Mesendoderm (in vitro differentiated cells): ENCODE data around the gene COQ8B.

Source experiments
- DNase-seq: peaks from one replicate; pipeline ENCODE4 v3.0.0; 2013
- H2AK5ac ChIP-seq: 2 replicates; pipeline ENCODE4 v1.6.1; 2013; ENCODE audit warnings: low read length, inconsistent platforms
- H2BK120ac ChIP-seq: 2 replicates; pipeline ENCODE4 v1.6.1; 2013; ENCODE audit warnings: low read depth, mild to moderate bottlenecking, low read length, moderate library complexity, mixed read lengths
- H2BK15ac ChIP-seq: replicated peaks from 2 replicates; pipeline ENCODE4 v1.6.1; 2013; ENCODE audit warnings: low read depth, mild to moderate bottlenecking, moderate library complexity
- H2BK5ac ChIP-seq: 2 replicates; pipeline ENCODE4 v1.6.1; 2013; ENCODE audit warnings: low read length, inconsistent platforms
- H3K18ac ChIP-seq: 2 replicates; pipeline ENCODE4 v1.6.1; 2013; ENCODE audit warnings: mild to moderate bottlenecking, low read length, mixed read lengths
- H3K23ac ChIP-seq: one replicate; pipeline ENCODE4 v1.6.1; 2013; ENCODE audit warnings: low read length
- H3K27ac ChIP-seq: 2 replicates; pipeline ENCODE4 v1.5.1; 2013; ENCODE audit warnings: low read depth, mild to moderate bottlenecking, inconsistent platforms, low read length, moderate library complexity
- H3K27me3 ChIP-seq: 2 replicates; pipeline ENCODE4 v1.6.1; 2013; ENCODE audit warnings: low read length, control low read depth, mild to moderate bottlenecking, inconsistent platforms; ENCODE audit not compliant: insufficient read depth, poor library complexity
- H3K36me3 ChIP-seq: 2 replicates; pipeline ENCODE4 v1.6.1; 2013; ENCODE audit warnings: low read length, inconsistent platforms; ENCODE audit not compliant: control insufficient read depth, insufficient read depth
- H3K4ac ChIP-seq: one replicate; pipeline ENCODE4 v1.6.1; 2013; ENCODE audit warnings: low read depth, mild to moderate bottlenecking, low read length, moderate library complexity
- H3K4me1 ChIP-seq: 2 replicates; pipeline ENCODE4 v1.6.1; 2013; ENCODE audit warnings: low read depth, low read length, inconsistent platforms; ENCODE audit not compliant: control insufficient read depth
- H3K4me2 ChIP-seq: 2 replicates; pipeline ENCODE4 v1.6.1; 2013; ENCODE audit warnings: low read length
- H3K4me3 ChIP-seq: 2 replicates; pipeline ENCODE4 v1.5.1; 2013; ENCODE audit warnings: mild to moderate bottlenecking, low read length
- H3K56ac ChIP-seq: one replicate; pipeline ENCODE4 v1.6.1; 2013; ENCODE audit warnings: low read length
- H3K79me1 ChIP-seq: 2 replicates; pipeline ENCODE4 v1.6.1; 2013; ENCODE audit warnings: low read length, inconsistent platforms
- H3K79me2 ChIP-seq: 2 replicates; pipeline ENCODE4 v1.6.1; 2013; ENCODE audit warnings: mild to moderate bottlenecking, low read length; ENCODE audit not compliant: control insufficient read depth, insufficient read depth
- H3K9ac ChIP-seq: 2 replicates; pipeline ENCODE4 v1.6.1; 2013; ENCODE audit warnings: low read length, inconsistent platforms
- H4K5ac ChIP-seq: one replicate; pipeline ENCODE4 v1.6.1; 2013; ENCODE audit warnings: low read length
- H4K8ac ChIP-seq: one replicate; pipeline ENCODE4 v1.6.1; 2013; ENCODE audit warnings: low read depth, mild to moderate bottlenecking, control low read depth, low read length, moderate library complexity
- WGBS: extraction: QIAGEN DNeasy Blood & Tissue Kit; methylation state at CpG from one replicate; pipeline ENCODE4 v1.1.7; 2013; ENCODE audit warnings: low lambda C conversion rate, missing lambda C conversion rate; ENCODE audit not compliant: insufficient coverage; ENCODE audit errors: extremely low coverage; 5-methylcytosine and 5-hydroxymethylcytosine counted together

Gene COQ8B

DNA sequence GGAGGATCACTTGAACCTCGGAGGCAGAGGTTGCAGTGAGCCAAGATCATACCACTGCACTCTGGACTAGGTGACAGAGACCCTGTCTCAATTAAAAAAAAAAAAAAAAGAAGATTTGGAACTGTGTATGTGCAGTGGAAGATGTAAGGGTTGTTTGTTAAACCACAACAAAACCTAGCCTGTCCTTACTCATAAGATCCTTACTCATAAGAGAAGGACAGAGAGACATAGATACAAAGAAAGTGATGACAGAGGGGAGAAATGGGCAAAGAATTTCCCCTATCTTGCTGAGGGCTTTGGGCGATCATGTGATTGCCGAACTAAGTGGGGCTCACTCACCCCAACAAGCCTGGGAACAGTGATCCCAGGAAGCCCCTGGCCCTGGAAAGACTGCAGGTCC lies 8.2 kb upstream of the COQ8B start:
- Histone ChIP-seq H3K79me2 (peaks cover 7% of the 10 kb centered on the region), H2BK5ac (no peak overlapping the region), H2BK15ac (no peak overlapping the region), H3K9ac (no peak overlapping the region), H3K56ac (no peak overlapping the region), H3K4me3 (no peak overlapping the region), H3K4ac (no peak overlapping the region), H3K27ac (no peak overlapping the region), H3K18ac (no peak overlapping the region), H3K79me1 (peaks cover 7% of the 10 kb centered on the region), H3K36me3 (peaks cover 3% of the 10 kb centered on the region), H3K27me3 (no peaks in the 10 kb centered on the region), H3K23ac (no peak overlapping the region), H3K4me1 (no peaks in the 10 kb centered on the region), H3K4me2 (no peak overlapping the region), H2BK120ac (no peak overlapping the region), H4K5ac (no peak overlapping the region), H2AK5ac (no peak overlapping the region), H4K8ac (no peak overlapping the region)
- no CpG with 5 or more reads among the region's 3 CpGs for WGBS
- no peak for DNase-seq

DNA sequence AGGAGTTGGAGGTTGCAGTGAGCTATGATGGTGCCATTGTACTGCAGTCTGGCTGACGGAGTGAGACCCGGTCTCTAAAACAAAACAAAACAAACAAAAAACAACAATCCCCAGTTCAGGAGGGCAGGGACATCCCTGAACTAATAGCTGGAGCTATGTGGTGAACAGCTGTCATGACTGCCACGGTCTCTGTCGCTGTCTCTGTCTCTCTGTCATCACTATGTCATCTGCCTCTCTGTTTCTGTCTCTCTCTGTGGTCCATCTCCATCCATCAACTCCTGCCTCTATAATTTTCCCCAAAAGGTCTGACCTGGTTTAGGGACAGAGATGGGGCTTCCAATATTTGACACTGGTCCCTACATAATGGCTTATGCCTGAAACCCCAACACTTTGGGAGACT lies 7.6 kb upstream of the COQ8B start:
- WGBS, result no CpG with 5 or more reads among the region's 4 CpGs
- H3K4me3 ChIP-seq, result no peak overlapping the region
- no peak for DNase-seq

DNA sequence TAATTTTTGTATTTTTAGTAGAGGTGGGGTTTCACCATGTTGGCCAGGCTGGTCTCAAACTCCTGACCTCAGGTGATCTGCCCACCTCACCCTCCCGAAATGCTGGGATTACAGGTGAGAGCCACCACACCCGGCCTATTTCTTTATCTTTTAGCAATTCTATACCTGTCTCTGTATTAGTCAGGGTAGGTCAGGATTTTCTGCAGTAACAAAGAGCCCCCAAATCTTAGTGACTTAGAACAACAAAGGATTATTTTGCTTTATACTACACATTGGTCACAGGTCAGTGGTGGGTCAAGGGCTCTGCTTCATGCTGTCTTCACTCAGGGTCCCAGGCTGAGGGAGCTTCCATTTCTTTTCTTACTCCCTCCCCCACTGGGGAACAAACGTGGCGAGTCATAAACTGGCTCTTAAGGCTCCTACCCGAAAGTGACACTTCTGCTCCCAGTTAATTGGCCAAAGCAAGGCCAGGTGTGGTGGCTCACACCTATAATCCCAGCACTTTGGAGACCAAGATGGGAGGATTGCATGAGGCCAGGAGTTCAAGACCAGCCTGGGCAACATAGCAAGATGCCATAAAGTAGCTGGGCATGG lies 7.1 kb upstream of the COQ8B start:
- Histone ChIP-seq H3K4ac (no peak overlapping the region), H2BK15ac (no peak overlapping the region), H4K5ac (no peak overlapping the region), H3K4me2 (no peak overlapping the region), H2BK120ac (no peak overlapping the region), H3K23ac (no peak overlapping the region), H3K4me1 (no peaks in the 10 kb centered on the region), H2AK5ac (no peak overlapping the region), H3K56ac (no peak overlapping the region), H3K27ac (no peak overlapping the region), H3K9ac (no peak overlapping the region), H4K8ac (no peak overlapping the region), H3K79me1 (peaks cover 7% of the 10 kb centered on the region), H3K4me3 (no peak overlapping the region), H3K36me3 (peaks cover 3% of the 10 kb centered on the region), H2BK5ac (no peak overlapping the region), H3K18ac (no peak overlapping the region), H3K79me2 (peaks cover 11% of the 10 kb centered on the region), H3K27me3 (no peaks in the 10 kb centered on the region)
- no CpG with 5 or more reads among the region's 5 CpGs for WGBS
- no peak for DNase-seq

More for the DNA sequence above, 7.6 kb upstream of the COQ8B start:
- H3K4me1 ChIP-seq, result no peaks in the 10 kb centered on the region
- H3K23ac ChIP-seq, result no peak overlapping the region
- no peak overlapping the region for H4K8ac ChIP-seq
- no peaks in the 10 kb centered on the region for H3K27me3 ChIP-seq
- no peak overlapping the region for H2BK120ac ChIP-seq
- no peak overlapping the region for H3K18ac ChIP-seq
- no peak overlapping the region for H3K9ac ChIP-seq
- no peak overlapping the region for H4K5ac ChIP-seq
- peaks cover 11% of the 10 kb centered on the region for H3K79me2 ChIP-seq
- H3K4ac ChIP-seq, result no peak overlapping the region
- no peak overlapping the region for H3K27ac ChIP-seq
- peaks cover 7% of the 10 kb centered on the region for H3K79me1 ChIP-seq
- H2AK5ac ChIP-seq, result no peak overlapping the region
- no peak overlapping the region for H3K56ac ChIP-seq
- H3K4me2 ChIP-seq, result no peak overlapping the region
- no peak overlapping the region for H2BK15ac ChIP-seq
- H2BK5ac ChIP-seq, result no peak overlapping the region
- peaks cover 3% of the 10 kb centered on the region for H3K36me3 ChIP-seq

DNA sequence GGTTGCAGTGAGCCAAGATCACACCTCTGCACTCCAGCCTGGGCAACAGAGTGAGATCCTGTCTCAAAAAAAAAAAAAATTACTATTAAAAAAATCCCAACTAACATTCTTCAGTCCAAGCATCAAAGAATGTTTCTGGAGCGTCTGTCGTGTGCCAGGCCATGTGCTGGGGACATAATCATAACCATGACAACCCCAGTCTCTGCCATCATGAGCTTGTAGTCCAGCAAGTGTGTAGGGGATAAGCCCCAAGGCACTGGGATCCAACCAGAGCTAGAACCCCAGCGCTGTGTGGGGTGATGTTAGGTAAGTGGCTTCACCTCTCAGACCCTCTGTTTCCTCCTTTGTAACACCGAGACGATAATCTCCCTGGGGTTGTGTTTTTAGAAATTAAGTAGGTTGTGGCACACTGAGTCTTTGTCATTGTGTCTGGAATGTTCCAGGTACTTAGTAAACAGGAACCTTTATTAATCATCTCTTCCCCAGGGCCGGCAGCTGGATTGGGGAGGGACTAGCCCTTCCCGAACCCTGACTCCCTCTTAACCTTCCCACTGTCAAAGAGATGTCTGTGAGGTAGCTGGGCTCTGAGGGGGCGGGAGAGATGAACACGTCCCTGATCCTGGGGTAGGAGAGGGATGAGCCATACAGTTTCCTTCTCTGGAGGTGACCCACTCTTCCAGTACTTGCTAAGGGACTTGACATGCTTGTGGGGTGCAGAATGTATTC lies 5.4 kb upstream of the COQ8B start:
- Histone ChIP-seq H3K4me1 (no peaks in the 10 kb centered on the region), H2BK120ac (no peak overlapping the region), H4K5ac (no peak overlapping the region), H3K9ac (no peak overlapping the region), H2AK5ac (no peak overlapping the region), H2BK15ac (no peak overlapping the region), H2BK5ac (no peak overlapping the region), H3K4me2 (no peak overlapping the region), H3K27me3 (no peaks in the 10 kb centered on the region), H4K8ac (no peak overlapping the region), H3K36me3 (no peaks in the 10 kb centered on the region), H3K18ac (no peak overlapping the region), H3K79me1 (peaks cover 10% of the 10 kb centered on the region), H3K4ac (no peak overlapping the region), H3K79me2 (peaks cover 20% of the 10 kb centered on the region), H3K27ac (no peak overlapping the region), H3K4me3 (no peak overlapping the region), H3K56ac (no peak overlapping the region), H3K23ac (no peak overlapping the region)
- WGBS, result no CpG with 5 or more reads among the region's 9 CpGs
- DNase-seq, result no peak

DNA sequence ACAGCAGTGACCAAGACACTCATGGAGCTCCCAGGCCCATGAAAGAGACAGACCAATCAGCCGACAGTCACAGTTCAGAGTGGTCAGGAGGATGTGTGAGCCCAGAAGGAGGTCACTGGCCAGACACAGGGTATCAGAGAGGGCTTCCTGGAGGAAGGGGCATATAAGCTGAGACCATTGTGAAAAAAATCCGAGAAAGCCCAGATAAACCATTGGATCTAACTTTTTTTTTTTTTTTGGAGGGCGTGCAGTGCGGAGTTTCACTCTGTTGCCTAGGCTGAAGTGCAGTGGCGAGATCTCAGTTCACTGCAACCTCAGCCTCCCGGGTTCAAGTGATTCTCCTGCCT lies 4.4 kb upstream of the COQ8B start:
- no peak overlapping the region for H3K4me2 ChIP-seq
- H3K4me3 ChIP-seq, result no peak overlapping the region
- H2BK120ac ChIP-seq, result no peak overlapping the region
- H2BK5ac ChIP-seq, result no peak overlapping the region
- no CpG with 5 or more reads among the region's 6 CpGs for WGBS
- H2BK15ac ChIP-seq, result no peak overlapping the region
- no peaks in the 10 kb centered on the region for H3K27me3 ChIP-seq
- peaks cover 10% of the 10 kb centered on the region for H3K79me1 ChIP-seq
- H3K56ac ChIP-seq, result no peak overlapping the region
- H4K8ac ChIP-seq, result no peak overlapping the region
- no peaks in the 10 kb centered on the region for H3K36me3 ChIP-seq
- H3K79me2 ChIP-seq, result peaks cover 20% of the 10 kb centered on the region
- no peaks in the 10 kb centered on the region for H3K4me1 ChIP-seq
- no peak overlapping the region for H3K23ac ChIP-seq
- no peak overlapping the region for H4K5ac ChIP-seq
- H2AK5ac ChIP-seq, result no peak overlapping the region
- H3K27ac ChIP-seq, result no peak overlapping the region
- H3K4ac ChIP-seq, result no peak overlapping the region
- no peak overlapping the region for H3K9ac ChIP-seq
- no peak for DNase-seq
- H3K18ac ChIP-seq, result no peak overlapping the region
